Amniotic epithelial cell (primary cell): ENCODE measurements around the gene ZDHHC14.
"Not testable (repeated sequence)": the region's sequence is repeated elsewhere in the genome, so short reads cannot be mapped to it uniquely, and the experiment has no call there.

ENCODE experiments used
- DNase-seq: peaks from one replicate; pipeline ENCODE4 v3.0.0-alpha.2; 2010; ENCODE audit warnings: low read depth

The ZDHHC14 gene

GRCh38 chr6:157380779-157381561 is at the start of gene ZDHHC14:
TSS of gene ZDHHC14 (plus strand) at chr6:157381190.
- peak; percentile 66 for DNase-seq

GRCh38 chr6:157332813-157333212 is 48.2 kb upstream of the ZDHHC14 start:
- no peak for DNase-seq

GRCh38 chr6:157333537-157333936 is 47.5 kb upstream of the ZDHHC14 start:
- no peak for DNase-seq

- DNase-seq, result no peak
Measured at GRCh38 chr6:157333956-157334355, 47.0 kb upstream of the ZDHHC14 start.

GRCh38 chr6:157335829-157336228 is 45.2 kb upstream of the ZDHHC14 start:
- no peak for DNase-seq

GRCh38 chr6:157337276-157337675 is 43.7 kb upstream of the ZDHHC14 start:
- DNase-seq, result not testable (repeated sequence)

- DNase-seq, result no peak
Measured at GRCh38 chr6:157337751-157338150, 43.2 kb upstream of the ZDHHC14 start.

- no peak for DNase-seq
Measured at GRCh38 chr6:157339432-157339831, 41.6 kb upstream of the ZDHHC14 start.

GRCh38 chr6:157343732-157344131 is 37.3 kb upstream of the ZDHHC14 start:
- DNase-seq, result no peak

- DNase-seq, result no peak
Measured at GRCh38 chr6:157346373-157346772, 34.6 kb upstream of the ZDHHC14 start.

GRCh38 chr6:157358287-157358686 is 22.7 kb upstream of the ZDHHC14 start:
- DNase-seq, result no peak

GRCh38 chr6:157361886-157362285 is 19.1 kb upstream of the ZDHHC14 start:
- DNase-seq, result no peak

GRCh38 chr6:157364705-157365104 is 16.3 kb upstream of the ZDHHC14 start:
- DNase-seq, result peak; percentile 19

GRCh38 chr6:157366648-157367047 is 14.3 kb upstream of the ZDHHC14 start:
- no peak for DNase-seq

- DNase-seq, result no peak
Measured at GRCh38 chr6:157368359-157369049, 12.5 kb upstream of the ZDHHC14 start.

GRCh38 chr6:157370755-157371154 is 10.2 kb upstream of the ZDHHC14 start:
- DNase-seq, result no peak

GRCh38 chr6:157372501-157373280 is 8.3 kb upstream of the ZDHHC14 start:
- DNase-seq, result no peak

- no peak for DNase-seq
Measured at GRCh38 chr6:157374889-157375443, 6.0 kb upstream of the ZDHHC14 start.

- no peak for DNase-seq
Measured at GRCh38 chr6:157376241-157376640, 4.7 kb upstream of the ZDHHC14 start.

GRCh38 chr6:157376706-157377230 is 4.2 kb upstream of the ZDHHC14 start:
- no peak for DNase-seq

GRCh38 chr6:157379656-157380457 is 1.1 kb upstream of the ZDHHC14 start:
- peak; percentile 83 for DNase-seq
